GM21528 (cell line): ENCODE results near the gene GPX6.
"Not testable (repeated sequence)": the region's sequence is repeated elsewhere in the genome, so short reads cannot be mapped to it uniquely, and the experiment has no call there.

Experiments used
- ATAC-seq: cut with Tn5 transposase; IDR thresholded peaks from one replicate; pipeline ENCODE4 v1.9.1; 2021; ENCODE audit warnings: mild to moderate bottlenecking, moderate library complexity; ENCODE audit not compliant: unreplicated experiment, low FRiP score

The GPX6 gene

GRCh38 chr6:28486988-28487742 is 28.4 kb downstream of the GPX6 start:
- ATAC-seq, result no peak

- no peak for ATAC-seq
Observed at GRCh38 chr6:28486533-28486932, 29.1 kb downstream of the GPX6 start.

- no peak for ATAC-seq
Observed at GRCh38 chr6:28485482-28485881, 30.1 kb downstream of the GPX6 start.

GRCh38 chr6:28480253-28480932 is 35.2 kb downstream of the GPX6 start:
- ATAC-seq, result no peak

GRCh38 chr6:28478518-28478917 is 37.1 kb downstream of the GPX6 start:
- no peak for ATAC-seq

- ATAC-seq, result no peak
Observed at GRCh38 chr6:28474441-28475219, 41.0 kb downstream of the GPX6 start.

GRCh38 chr6:28469153-28469745 is 46.3 kb downstream of the GPX6 start:
- ATAC-seq, result not testable (repeated sequence)

- no peak for ATAC-seq
Observed at GRCh38 chr6:28468056-28468455, 47.5 kb downstream of the GPX6 start.

- ATAC-seq, result no peak
Observed at GRCh38 chr6:28462401-28462800, 53.2 kb downstream of the GPX6 start.

GRCh38 chr6:28458568-28458967 is 57.0 kb downstream of the GPX6 start:
- ATAC-seq, result no peak
